K562 (cell line): ENCODE results near the gene EYA2. TPM values are rescaled to one million over a fixed set of nuclear protein-coding genes. Genes with fewer than 3 reads are reported as not detected.

Experiments used
- ATF7 ChIP-seq: fragments of 450-650 bp; IDR thresholded peaks from 2 replicates; pipeline ENCODE4 v1.7.1; 2014; ENCODE audit warnings: mild to moderate bottlenecking, moderate library complexity
- C11orf30 ChIP-seq: fragments of 450-650 bp; IDR thresholded peaks from 2 replicates; pipeline ENCODE4 v1.6.1; 2016; ENCODE audit warnings: low read depth, mild to moderate bottlenecking
- GABPB1 ChIP-seq: sonication (generic); formaldehyde crosslinking; IDR thresholded peaks from 2 replicates; pipeline ENCODE4 v1.8.0; 2022; ENCODE audit warnings: mild to moderate bottlenecking, missing genetic modification reagents
- GATA2 ChIP-seq: sonication (generic); formaldehyde crosslinking; IDR thresholded peaks from 2 replicates; pipeline ENCODE4 v1.4.0; 2020; ENCODE audit warnings: mild to moderate bottlenecking, missing genetic modification reagents
- HDAC1 ChIP-seq, 2 experiments: fragments of 450-650 bp; IDR thresholded peaks; 2 replicates each; pipeline ENCODE4 v1.6.1; 2016 to 2017; ENCODE audit warnings: inconsistent platforms in 1 of 2, mild to moderate bottlenecking in 1 of 2, moderate library complexity in 1 of 2
- HMG20B ChIP-seq: fragments of 250-450 bp; sonication (Bioruptor Pico); IDR thresholded peaks from 2 replicates; pipeline ENCODE4 v1.5.0; 2021; ENCODE audit warnings: mild to moderate bottlenecking
- HNRNPUL1 ChIP-seq: fragments of 200-400 bp; formaldehyde crosslinking; IDR thresholded peaks from 2 replicates; pipeline ENCODE4 v1.6.1; 2017; ENCODE audit warnings: low read length
- MTF1 ChIP-seq: fragments of 250-450 bp; sonication (Bioruptor Pico); IDR thresholded peaks from 2 replicates; pipeline ENCODE4 v1.9.0; 2021; ENCODE audit warnings: moderate library complexity, mild to moderate bottlenecking, inconsistent platforms, borderline replicate concordance
- NCOR1 ChIP-seq: fragments of 450-650 bp; IDR thresholded peaks from 2 replicates; pipeline ENCODE4 v1.6.1; 2016; ENCODE audit warnings: mild to moderate bottlenecking, moderate library complexity
- SMARCA4 ChIP-seq: fragments of 450-650 bp; IDR thresholded peaks from 2 replicates; pipeline ENCODE4 v1.6.1; 2016
- TBL1XR1 ChIP-seq, 2 experiments: IDR thresholded peaks; 2 replicates each; pipeline ENCODE4 v1.6.1; 2012; ENCODE audit warnings: improper control_type of control experiment in 2 of 2, low read length in 2 of 2, mild to moderate bottlenecking in 1 of 2
- TRIM25 ChIP-seq: fragments of 450-650 bp; IDR thresholded peaks from 2 replicates; pipeline ENCODE4 v1.7.0; 2016; ENCODE audit warnings: borderline replicate concordance
- ZNF395 ChIP-seq: fragments of 200-800 bp; sonication (Bioruptor generic); IDR thresholded peaks from 2 replicates; pipeline ENCODE4 v1.6.1; 2017; ENCODE audit warnings: missing genetic modification characterization, missing compliant biosample characterization
- ZNF512 ChIP-seq: IDR thresholded peaks from 2 replicates; pipeline ENCODE4 v1.6.1; 2016; ENCODE audit warnings: missing genetic modification characterization, missing compliant biosample characterization
- ZNF766 ChIP-seq: fragments of 200-800 bp; sonication (Bioruptor generic); conservative IDR thresholded peaks from 2 replicates; pipeline ENCODE4 v1.6.1; 2016; ENCODE audit warnings: missing genetic modification characterization, missing compliant biosample characterization
- polyA plus RNA-seq, 8 experiments: library from polyadenylated mRNA; depleted of rRNA in 4 of 8; stranded (reverse) in 5 of 8; unstranded in 3 of 8; fragments of >200 nt; fragmentation: Nextera tagmentation in 2 of 8; fragmentation: Illumina TruSeq in 1 of 8; extraction: Ambion mirVana in 2 of 8; extraction: Trizol in 1 of 8; gene quantifications; 2 replicates each; pipeline versions ENCODE4 v1.2.1 to v1.2.3, GENCODE V29; 2011 to 2014; ENCODE audit warnings: inconsistent platforms in 1 of 8, missing spikeins in 1 of 8
- total RNA-seq, 7 experiments: library from RNA; depleted of rRNA in 6 of 7; stranded (reverse); fragments of >200 nt in 6 of 7; fragmentation: Illumina TruSeq in 2 of 7; extraction: Trizol in 2 of 7; gene quantifications; 2 replicates each; pipeline versions ENCODE4 v1.2.1 to v1.2.3, GENCODE V29; 2011 to 2021; ENCODE audit warnings: low replicate concordance in 1 of 7

EYA2 gene
- total and polyA plus RNA-seq, 9 of the 15 experiments (the other 6 are each of a cell fraction or from before 2014, with no cell fraction given) = 0.03 TPM; not detected in 8

GRCh38 chr20:46990017-46990595 is 95.5 kb downstream of the EYA2 start (continued):
- 0 out of 2 replicates have a peak, but pooled peaks have one; percentile 3 for TF ChIP-seq ZNF766 (CRISPR knock-in tag)
- TF ChIP-seq GATA2 (CRISPR knock-in tag) = no peak
- TF ChIP-seq TBL1XR1 (IDR thresholded peaks at IDR 0.05; ENCODE audit: low read length in 2 of 2) = no peak
- peak; percentile 81 for TF ChIP-seq C11orf30
- TF ChIP-seq ATF7 = peak; percentile 86
- TF ChIP-seq HMG20B = no peak
- no peak for TF ChIP-seq ZNF395 (CRISPR knock-in tag)
- no peak for TF ChIP-seq TRIM25
- no peak for TF ChIP-seq HNRNPUL1
- peak; percentile 63; the same call in 1 of the 2 replicates for TF ChIP-seq SMARCA4
- no peak for TF ChIP-seq MTF1
- TF ChIP-seq HDAC1 (IDR thresholded peaks at IDR 0.05) = 0 out of 4 replicates have a peak, but pooled peaks of 1 of the 2 experiments have one; percentile 9
- no peak for TF ChIP-seq ZNF512 (tag)
- TF ChIP-seq NCOR1 = no peak
- TF ChIP-seq GABPB1 (CRISPR knock-in tag) = 0 out of 2 replicates have a peak, but pooled peaks have one; percentile 32
- TF ChIP-seq, all 486 proteins: peak for 52
